Stimulated activated CD4-positive, alpha-beta T cell treated with anti-CD3 and anti-CD28 coated beads, Interleukin-1b, Interleukin-23, amount 100 ng/mL, for 1 hour (primary cell): ENCODE results near the gene RPS19.
"Not testable (repeated sequence)": the region's sequence is repeated elsewhere in the genome, so short reads cannot be mapped to it uniquely, and the experiment has no call there.

ENCODE experiments used
- DNase-seq, 2 donors: peaks; one replicate each; pipeline ENCODE4 v3.0.0-alpha.2; 2020; ENCODE audit warnings: low read depth in 2 of 2

Gene RPS19

DNA sequence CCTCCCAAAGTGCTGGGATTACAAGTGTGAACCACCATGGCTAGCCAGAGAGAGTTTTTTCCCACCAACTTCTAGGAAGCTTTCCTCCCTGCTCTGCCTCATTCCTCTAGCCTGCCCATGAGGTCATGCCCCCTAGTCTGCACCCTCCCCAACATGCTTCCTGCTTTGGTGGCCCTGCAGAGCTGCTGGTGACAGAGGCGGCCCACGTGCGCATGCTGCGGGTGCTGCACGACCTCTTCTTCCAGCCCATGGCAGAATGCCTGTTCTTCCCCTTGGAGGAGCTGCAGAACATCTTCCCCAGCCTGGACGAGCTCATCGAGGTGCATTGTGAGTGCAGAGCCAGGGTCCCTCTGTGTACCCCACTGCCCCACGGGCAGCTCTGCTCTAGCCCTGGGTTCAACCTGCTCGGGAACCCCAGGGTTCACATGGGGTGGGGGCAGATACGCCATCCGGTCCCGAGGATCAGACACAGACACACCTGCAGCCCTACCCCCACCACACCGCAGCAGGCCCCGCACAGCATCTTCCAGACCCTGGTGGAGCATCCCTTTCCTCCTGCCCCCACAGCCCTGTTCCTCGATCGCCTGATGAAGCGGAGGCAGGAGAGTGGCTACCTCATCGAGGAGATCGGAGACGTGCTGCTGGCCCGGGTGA is 41.8 kb downstream of the RPS19 start:
- DNase-seq: no peak

DNA sequence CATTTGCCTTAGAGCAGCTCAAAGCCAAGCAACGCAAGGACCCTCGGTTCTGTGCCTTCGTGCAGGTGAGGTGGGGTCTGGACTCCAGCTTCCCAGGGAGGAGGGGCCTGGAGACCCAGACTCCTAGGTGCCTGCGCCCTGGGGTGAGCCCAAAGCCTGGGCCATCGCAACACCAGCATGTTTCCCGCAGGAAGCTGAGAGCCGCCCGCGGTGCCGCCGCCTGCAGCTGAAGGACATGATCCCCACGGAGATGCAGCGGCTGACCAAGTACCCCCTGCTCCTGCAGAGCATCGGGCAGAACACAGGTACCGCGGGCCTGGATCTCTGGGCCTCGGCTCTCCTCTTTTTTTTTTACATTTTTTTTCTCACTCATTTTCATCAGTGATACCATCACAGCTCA is 42.5 kb downstream of the RPS19 start:
- no peak for DNase-seq

DNA sequence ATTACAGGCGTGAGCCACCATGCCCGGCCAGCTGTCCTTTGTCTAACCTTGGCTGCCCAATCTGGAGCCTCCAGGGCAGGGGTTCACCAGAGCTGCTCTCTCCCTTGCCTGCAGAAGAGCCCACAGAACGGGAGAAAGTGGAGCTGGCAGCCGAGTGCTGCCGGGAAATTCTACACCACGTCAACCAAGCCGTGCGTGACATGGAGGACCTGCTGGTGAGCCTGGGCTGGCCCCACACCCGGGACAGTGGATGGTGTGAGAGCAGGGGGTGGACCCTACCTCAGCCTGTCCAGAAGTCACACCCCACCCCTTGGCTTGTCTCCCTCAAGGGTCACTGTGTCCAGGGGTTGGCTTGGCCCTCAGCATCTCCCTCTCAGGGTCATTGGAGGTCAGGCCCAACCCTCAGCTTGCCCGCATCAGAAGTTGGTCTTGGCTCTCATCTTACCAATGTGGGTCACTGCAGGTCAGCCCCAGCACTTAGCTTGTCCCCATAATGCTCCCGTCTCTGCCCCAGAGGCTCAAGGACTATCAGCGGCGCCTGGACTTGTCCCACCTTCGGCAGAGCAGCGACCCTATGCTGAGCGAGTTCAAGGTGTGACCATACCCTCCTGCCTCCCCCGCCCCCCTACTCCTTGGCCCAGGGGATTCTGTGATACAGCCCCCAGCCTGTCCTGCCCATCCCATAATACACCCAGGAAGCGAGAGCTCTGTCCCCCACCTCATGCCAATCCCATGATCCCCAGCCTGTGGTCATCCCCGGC is 43.3 kb downstream of the RPS19 start:
- no peak for DNase-seq

DNA sequence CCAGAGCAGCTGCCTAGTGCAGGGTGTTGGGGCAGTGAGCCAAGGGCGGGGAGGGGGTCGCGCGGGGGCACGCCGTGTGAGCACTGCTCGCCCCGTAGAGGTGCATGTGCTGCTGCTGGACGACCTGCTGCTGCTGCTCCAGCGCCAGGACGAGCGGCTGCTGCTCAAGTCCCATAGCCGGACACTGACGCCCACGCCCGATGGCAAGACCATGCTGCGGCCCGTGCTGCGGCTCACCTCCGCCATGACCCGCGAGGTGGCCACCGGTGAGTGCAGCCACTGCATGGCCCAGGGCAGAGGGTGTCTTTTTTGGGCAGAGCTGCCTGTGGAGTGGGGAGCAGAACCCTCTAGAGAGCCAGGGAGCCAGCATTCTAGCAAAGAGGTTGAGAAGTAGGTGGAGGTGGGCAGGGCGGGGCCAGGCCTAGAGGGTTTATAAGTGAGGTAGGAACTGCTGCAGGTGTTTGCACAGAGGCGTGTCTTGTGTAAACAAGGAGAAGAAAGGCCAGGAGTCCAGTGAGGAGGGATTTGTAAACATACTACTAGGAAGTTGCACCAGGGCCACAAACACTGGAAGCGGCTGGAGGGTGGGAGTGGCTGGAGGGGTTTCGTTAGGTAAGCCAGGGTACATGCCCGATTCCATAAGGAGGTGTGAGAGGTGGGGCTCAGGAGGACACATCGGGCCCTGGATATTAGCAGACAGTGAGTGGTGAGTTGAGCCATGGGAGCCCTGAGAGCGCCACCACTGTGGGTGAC is 44.2 kb downstream of the RPS19 start:
- DNase-seq: no peak

DNA sequence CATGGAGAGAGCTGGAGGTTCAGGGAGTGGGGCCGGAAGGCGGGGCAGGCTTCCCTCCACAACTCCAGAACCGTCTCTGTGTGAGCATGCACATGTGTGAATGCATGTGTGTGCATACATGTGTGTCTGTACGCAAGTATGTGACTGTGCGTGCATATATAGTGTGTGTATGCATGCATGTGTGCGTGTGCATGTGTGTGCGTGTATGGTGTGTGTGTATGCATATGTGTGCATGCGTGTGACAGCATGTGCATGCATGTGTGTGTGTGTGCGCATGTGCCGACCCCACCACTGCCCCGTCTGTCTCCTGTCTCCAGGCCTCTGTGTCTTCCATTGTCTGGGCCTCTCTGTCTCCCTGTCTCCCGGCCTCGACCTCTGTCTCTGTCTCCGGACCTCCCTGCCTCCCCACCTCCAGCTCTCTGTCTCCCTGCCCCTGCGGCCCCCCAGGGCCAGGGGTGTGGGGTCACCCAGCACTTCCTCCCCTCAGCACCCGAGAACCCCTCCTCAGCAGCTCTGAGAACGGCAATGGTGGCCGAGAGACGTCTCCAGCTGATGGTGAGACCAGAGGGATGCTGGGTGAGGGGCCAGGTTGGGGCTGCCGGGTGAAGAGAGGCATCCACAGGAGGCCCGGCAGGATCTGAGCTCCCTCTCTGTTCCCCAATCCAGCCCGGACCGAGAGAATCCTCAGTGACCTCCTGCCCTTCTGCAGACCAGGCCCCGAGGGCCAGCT is 45.4 kb downstream of the RPS19 start:
- DNase-seq: no peak

DNA sequence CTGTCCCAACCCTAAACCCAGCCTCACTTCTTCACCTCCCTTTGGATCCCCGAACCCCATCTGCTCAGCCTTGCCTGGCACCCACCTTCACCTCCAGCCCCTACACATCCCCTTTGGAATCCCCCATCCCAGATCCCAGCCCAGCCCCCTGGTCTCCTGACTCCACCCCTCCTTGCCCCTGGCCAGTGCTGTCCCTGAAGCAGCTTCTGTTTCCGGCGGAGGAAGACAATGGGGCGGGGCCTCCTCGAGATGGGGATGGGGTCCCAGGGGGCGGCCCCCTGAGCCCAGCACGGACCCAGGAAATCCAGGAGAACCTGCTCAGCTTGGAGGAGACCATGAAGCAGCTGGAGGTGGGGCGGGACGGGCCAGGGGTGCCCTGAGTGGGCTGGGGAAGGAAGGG is 46.2 kb downstream of the RPS19 start:
- DNase-seq: no peak

DNA sequence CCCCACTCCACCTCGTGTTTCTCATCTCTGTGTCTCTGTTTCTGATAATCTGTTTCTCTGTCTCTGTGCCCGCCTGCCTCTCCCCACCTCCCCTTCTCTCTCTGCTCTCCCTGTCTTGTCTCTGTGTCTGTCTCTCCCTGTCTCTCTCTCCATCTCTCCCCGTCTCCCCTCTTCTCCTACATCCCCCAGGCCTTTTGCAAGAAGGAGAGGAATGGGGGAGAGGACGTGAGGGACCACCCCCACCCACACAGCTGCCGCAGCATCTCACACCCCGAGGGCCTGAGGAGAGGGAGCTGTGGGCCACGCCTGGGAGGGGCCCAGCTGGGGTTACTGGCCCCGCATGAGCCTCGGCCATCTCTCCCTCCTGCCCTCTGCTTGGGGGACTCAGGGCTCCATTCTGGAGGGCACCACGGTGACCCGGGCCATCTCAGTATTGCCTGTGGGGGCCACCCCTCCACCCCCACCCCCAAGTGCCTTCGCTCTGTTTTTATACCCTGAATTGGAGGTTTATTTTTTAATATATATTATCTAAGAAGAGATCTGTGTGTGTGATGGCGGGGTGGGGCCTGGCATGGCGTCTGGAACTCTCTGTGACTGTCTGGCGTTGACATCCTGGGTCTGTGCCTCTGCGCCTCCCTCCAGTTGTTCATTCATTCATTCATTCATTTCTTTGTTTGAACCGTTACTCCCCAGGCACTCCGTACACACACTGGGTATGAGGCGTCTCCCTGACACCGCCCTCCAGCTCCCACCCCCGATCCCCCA is 47.0 kb downstream of the RPS19 start:
- DNase-seq: no peak

DNA sequence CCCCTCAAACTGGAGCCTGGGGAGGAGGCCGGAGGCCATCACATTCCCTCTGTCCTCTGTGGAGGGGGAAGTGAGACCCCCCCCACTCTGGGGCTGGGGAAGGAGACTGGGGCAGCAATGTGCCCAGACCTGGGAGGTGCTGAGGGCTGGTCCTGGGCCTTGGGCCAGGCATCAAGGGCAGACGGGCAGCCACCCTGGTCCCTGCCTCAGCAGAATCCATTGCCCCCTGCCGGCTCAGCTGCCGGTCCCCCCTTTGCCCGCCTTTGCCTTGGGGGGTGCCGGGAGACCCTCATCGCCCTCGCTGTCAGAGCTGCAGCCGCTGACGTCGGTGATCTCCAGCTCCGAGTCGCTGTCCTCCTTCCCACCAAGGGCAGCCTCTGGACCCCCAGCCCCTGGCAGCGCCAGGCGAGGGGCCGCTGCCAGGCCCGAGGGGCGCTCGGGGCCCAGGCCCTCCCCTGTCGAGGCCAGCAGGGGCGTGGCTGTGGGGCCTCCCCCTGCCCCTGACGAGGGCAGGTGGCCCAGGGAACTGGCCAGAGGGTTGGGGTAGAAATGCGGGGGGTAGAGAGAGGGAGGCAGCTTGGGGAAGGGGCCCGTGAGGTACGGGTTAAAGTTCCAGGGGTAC is 48.0 kb downstream of the RPS19 start:
- DNase-seq: no peak

DNA sequence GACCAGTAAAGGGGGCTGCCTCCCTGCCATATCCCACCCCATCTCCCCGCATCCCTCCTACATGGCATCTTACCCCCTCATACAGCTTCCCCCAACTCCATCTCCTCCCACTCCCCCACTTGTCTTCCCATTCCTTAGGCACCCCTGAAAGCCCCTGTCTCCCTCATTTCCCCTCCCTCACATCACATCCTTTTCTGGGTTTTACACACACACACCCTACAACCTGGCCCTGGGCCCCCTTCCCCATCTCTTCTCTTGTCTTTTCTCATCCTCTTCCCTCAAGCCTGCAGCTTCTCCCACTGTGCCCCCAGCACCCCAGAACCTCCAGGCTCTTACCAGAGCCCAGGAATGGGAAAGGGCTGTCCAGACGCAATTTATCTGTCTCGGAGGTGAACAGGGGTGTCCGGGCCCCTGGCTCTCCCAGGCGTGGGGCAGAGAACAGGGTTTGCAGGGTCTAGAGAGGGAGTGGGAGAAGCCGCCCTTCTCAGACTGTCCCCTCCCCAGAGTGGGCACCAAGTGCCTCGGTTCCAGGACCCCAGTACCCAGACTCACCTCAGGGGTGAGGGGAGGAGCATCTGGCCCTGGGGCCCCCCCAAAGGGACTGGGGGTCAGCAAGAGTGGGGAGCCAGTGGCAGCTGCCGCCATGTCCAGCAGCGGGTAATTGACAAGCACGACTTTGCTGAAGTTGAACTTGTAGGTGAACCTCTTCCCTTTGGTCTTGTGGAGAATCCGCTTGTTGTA is 48.8 kb downstream of the RPS19 start:
- no peak for DNase-seq

DNA sequence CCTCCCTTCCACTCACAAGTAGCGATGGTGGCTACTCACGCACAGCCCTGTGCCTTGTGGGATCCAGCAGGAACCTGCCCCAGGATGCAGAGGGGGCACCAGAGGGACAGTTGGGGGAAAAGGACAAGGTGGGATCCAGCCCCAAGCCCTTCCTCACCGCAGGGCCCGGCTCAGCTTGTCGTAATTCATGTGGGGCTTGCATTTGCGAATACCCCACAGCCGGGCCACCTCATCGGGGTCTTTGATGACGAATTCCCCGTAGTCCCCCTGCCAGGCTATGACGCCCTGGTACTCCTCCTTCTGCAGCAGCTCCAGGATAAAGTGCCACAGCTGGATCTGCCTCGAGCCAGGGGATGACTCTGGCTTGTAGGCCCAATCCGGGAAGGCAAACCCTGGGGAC is 49.7 kb downstream of the RPS19 start:
- DNase-seq: no peak

DNA sequence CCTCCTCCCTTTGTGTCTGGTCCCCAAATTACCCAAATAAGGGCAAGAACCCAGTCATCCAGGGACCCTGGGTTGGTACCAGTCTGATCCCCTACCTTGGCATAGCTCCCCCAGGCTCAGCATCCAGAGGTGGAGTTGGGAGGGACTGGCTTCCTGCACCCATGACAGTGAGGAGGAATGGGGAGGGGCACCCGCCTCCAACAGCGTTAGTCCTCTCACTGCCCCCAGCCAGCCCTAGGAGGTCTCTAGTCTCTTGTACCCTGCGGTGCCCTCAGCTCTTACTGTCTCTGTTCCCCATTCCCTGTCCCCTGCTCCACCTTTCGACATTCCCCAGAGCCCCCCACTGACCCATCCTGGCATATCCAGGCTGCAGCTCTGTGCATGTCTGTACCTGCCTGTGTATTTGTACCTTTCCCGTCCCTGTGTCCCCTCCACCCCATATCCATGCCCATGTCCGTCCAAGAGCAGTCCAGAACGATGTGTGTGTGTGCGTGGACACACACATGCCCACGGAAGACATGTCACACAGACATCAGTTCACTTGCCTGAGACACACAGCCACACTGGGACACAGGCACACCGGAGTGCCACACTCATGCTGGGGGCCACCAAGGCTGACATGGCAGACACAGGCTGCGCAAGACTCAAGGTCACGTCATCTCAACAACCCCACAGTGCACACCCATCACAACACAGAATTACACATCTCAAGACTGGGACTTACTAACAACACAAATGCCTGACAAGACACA is 50.4 kb downstream of the RPS19 start:
- no peak for DNase-seq

DNA sequence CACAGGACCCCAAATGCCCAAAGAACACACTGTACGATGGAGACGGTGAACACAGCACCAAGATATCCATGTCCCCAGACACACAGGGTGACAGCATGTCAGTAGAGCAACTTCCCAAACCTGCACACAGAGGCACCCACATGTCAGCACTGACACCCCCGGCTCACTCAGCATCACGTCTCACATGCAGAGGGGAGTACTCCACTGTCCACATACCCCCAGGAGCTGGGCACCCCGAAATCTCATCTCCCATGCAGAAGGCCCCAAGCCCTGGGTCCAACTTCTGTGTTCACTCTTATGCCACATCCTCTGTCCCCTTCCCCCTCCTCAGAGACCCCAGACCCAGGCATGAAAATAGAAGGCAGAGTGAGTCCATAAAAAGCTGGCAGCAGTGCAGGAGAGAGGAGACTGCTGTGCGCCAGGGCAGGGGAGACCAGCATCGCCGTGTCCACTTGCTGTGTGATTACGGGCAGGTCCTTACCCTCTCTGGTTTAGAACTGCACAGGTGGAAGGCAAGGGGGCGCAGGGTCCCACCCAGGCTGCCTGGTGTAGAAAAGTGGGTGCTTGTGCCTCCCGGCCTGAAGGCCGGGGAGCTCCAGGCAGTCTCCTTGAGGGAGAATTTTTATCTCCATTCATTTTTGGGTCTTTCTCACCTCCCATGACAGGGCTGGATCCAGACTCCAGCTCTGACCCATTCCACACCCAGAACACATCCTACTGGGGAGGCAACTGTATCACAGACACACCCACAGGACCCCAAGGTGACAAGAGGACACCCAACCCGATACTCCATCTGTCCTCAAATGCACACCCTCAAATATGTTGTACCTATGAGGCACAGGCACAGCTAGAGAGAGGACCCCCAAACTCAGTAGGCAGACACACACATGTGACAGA is 51.2 kb downstream of the RPS19 start:
- no peak for DNase-seq

DNA sequence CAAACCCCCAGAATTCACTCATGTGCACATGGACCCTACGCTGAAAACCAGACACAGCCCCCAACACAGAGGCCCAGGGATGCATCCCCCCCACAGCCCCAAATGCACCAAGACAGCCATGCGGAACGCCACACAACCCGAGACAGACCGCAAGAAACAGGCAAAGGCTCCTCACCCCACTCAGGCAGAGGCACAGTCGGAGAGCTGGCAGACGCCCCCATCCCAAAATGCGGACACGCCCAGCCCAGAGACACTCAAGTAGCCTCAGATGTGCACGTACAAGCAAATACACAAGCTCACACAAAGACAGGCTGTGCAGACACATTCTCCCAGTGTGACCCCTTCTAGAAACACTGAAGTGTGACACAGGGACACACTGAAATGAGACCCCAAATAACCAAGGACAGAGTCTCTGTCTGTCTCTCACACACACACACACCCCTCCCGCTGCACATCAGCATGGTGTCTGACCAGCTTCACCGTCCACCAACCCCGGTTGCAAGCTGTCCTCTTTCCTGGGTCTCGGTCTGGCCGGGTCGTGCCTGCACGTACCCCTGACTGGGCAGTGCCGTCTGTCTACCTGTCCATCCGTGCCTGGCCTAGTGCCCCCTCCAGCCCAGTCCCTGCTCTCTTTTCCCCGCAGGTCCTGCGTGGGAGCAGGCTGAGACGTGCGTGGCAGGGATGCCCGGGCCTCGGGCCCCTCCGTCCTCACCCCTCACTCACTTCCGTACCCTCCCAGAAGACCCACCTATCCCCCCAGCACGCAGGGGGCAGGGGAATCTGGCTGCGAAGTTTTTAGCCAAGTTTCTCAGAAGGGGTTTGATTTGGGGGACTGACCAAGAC is 52.1 kb downstream of the RPS19 start:
- no peak for DNase-seq

DNA sequence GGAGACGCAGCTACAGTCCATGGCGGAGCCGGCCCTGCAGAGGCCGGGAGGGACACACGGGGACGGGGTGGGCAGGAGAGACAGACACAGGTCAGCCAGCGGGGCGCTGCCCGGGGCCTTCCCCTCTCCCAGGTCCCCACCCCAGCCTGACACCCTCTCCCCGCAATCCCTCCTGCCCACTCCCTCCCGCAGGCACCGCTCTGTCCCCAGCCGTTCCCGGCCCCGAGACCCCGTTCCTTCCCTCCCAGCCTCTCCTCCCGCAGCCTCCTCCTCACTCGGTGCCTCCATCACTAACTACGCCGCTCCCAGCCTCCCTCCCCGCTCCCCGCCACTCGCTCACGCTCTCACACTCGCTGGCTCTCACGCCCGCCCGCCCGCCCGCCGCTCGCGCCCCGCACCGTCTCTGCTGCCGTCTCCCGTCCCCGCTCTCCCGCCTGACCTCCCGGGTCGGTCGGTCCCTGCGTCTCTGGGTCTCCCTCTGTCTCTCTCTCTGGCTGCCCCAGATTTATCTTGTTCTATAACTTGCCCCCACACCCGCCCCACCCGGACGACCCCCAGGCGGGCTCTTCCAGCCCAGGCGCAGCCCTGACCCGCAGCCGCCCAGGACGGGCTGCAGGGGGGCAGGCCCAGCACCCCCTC is 53.0 kb downstream of the RPS19 start:
- DNase-seq: no peak

DNA sequence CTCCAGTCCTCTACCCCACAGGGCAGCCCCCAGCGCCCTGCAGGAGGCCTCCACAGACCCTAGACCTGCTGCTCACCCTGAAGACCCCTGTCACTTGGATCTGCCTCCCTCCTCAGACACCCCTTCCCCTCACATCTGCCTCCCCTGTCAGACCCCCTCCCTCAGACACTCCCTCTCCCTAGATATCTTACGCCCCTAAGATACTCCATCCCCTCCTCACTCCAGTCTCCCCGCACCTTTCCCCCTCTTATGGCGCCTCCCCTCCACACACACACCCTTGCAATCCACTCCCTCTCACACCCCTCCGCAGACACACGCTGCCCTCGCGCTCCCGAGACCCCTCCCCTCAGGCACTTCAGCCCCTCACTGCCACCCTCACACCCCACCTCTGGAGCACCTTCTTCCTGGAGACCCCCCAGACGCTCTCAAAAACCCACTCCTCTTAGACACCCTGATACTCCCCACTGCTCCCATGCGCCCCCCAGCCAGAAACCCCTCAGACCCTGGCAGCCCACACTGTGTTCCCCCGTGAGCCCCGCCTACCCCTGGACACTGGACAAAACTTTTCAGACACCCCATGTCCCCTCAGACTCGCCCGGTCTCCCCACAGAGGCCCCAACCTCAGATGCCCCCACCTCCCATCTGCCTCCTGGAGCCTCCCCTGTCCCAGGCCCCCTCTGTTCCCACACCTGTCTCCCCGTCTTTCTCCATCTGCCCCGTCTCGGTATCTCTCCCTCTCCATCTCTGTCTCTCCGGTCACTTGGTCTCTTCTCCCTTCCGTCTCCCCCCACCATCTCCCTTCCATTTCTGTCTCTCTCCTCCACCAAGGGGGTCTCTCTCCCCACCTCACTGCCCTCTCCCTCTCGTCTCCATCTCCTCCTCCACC is 53.7 kb downstream of the RPS19 start:
- DNase-seq: no peak

DNA sequence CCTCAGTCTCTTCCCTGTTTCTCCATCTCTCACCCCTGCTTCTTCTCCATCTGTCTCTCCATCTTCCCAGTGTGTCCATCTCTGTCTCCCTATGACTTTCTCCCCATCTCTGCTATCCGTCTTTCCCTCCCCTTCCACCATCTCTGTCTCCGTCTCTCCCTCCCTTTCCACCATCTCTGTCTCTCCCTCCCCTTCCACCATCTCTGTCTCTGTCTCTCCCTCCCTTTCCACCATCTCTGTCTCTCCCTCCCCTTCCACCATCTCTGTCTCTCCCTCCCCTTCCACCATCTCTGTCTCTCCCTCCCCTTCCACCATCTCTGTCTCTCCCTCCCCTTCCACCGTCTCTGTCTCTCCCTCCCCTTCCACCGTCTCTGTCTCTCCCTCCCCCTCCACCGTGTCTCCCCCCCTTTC is 54.4 kb downstream of the RPS19 start:
- DNase-seq: not testable (repeated sequence)
